Fibroblast of upper back skin (primary cell): ENCODE results near the gene SIRT2.
A peak's percentile ranks its signal among the peaks of the same experiment; 100 is the strongest.
"Not testable (repeated sequence)": the region's sequence is repeated elsewhere in the genome, so short reads cannot be mapped to it uniquely, and the experiment has no call there.

Experiments
- DNase-seq: peaks from one replicate; pipeline ENCODE4 v3.0.0-alpha.2; 2013

Gene SIRT2

DNA sequence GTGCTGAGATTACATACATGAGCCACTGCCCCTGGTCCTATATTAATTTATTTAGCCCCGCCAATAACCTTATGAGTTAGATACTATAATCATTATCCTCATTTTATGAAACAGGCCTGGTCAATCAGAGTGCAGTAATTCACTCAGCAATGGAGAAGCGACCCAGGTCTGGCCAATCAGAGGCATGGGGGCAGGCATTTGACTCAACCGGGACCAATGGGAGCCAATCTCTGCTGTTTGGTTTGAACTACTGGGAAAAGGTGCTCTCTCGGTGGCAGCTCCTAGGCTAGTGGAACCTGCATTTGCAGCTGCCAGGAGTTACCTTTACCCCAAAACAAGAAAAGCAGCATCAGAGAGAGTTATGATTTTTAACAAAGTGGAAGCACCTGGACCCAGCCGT is 6.6 kb downstream of the SIRT2 start:
- no peak for DNase-seq

DNA sequence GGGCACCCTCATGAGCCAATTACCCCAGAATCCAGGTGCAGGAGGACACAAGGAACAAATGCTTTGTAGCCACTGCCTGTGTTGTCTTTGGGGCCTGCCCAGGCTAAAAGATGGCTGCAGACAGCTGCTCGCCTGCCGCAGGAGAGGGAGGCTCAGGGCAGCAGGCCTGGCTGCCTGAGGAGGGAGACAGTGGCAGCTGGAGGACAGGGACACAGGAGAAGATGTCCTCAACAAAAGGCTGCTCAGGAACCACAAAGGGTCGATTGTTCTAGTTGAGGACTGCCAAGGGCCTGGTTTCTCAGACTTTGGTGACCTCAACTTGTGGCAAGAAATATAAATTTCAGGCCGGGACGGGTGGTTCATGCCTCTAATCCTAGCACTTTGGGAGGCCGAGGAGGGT is 7.6 kb downstream of the SIRT2 start:
- no peak for DNase-seq

DNA sequence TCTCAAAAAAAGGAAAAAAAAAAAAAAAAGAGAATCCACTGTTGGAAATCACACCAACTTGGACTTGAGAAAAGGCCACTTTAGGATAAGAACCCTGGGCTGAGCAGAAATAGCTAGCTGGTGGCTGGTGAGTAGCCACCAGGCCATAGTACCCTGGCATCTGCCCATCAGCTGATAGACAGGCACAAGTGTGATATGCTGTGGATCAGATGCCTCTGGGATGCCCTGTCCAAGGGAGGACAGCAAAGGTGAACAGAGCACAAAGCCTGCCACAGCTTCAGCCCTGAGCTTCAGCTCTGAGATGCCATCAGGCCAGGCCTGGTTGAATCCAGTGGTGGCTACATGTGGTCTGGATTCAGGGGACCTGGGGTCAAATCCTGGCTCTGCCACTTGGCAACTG is 8.7 kb downstream of the SIRT2 start:
- no peak for DNase-seq

DNA sequence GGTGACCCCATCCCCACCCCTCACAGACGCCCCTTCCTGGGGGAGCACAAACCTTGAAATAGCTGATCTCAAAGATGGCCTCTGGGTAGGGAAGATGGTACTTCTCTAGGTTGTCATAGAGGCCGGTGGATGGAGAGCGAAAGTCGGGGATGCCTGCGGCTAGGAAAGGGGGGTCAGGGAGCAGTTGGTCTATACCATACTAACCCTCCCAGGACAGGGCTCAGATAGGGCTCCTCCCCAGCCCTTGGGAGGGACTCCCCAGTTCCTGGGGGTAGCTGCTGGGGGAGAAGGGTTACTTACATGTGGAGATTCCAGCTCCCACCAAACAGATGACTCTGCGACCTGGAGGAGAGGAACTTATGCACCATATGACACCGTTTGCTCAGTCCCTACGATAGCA is 9.6 kb downstream of the SIRT2 start:
- no peak for DNase-seq

DNA sequence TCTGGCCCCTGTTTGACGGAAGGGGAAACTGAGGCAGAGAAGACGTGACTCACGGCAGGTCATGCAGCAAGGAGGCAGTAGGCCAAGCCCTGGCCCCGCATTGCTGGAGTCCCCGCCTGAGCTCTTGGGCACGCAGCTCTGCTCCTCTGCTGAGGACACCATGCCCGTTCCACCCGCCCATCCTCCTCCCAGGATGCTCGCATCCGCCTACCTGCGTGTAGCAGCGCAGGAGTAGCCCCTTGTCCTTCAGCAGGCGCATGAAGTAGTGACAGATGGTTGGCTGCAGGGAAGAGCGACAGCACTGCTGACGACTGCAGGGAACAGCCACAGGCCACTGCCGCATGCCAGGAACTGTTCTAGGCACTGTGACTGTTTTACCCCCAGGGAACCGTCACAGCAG is 10.5 kb downstream of the SIRT2 start:
- DNase-seq, result no peak

DNA sequence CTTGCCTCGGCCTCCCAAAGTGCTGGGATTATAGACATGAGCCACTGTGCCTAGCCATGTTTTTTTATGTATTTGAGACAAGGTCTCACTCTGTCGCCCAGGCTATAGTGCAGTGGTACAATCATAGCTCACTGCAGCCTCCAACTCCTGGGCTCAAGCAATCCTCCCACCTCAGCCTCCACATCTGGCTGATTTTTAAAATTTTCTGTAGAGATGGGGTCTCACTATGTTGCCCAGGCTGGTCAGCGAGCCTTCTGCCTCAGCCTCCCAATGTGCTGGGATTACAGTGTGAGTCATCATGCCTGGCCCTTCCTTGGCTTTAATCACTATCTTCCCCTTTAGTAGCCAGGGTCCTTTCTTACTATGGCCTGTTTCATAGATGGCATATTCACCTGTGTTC is 14.7 kb downstream of the SIRT2 start:
- not testable (repeated sequence) for DNase-seq

DNA sequence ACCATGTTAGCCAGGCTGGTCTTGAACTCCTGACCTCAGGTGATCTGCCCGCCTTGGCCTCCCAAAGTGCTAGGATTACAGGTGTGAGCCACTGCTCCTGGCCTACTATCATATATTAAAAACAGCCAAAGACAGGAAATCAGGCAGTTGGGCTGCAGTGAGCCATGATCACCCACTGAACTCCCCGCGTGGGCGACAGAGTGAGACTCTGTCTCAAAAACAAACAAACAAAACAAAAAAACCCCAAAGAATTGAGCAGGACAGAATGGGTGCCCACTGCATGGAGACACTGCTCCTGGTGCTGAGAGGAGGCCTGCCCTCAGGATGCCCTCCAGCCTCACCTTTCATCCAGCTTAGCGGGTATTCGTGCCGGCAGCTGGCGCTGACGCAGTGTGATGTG is 16.1 kb downstream of the SIRT2 start:
- no peak for DNase-seq

DNA sequence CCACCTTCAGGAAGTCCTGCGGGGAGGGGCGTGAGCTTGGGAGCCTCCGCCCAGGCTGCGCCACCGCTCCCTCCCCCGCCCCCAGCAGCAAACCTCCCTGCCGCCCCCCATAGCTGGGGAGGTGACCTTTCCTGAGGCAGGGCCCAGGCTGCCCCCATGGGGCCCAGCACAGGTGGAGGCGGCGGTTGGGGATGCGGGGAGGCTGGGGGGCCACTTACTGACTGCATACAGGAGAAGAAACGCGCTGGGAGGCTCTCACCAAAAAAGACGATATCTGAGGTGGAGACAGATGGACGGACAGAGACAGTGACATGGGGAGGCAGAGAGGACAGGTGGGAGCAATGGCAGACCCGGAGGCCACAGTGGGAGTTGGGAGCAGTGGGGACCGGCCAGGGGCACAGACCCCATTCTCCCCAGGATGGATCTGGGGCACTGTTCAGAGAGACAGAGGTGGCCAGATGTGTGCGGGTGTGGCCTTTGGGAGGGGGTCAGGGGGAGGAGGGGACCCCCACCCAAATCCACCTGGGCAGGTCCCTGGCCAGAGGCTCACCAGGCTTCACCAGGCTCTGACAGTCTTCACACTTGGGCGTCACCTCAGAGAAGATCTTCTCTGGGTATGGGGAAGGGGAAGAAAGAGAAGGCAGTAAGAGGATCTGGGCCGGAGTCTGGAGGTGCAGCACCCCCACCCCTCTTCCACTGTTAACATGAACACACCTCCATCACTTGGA is 18.4 kb downstream of the SIRT2 start:
- no peak for DNase-seq

DNA sequence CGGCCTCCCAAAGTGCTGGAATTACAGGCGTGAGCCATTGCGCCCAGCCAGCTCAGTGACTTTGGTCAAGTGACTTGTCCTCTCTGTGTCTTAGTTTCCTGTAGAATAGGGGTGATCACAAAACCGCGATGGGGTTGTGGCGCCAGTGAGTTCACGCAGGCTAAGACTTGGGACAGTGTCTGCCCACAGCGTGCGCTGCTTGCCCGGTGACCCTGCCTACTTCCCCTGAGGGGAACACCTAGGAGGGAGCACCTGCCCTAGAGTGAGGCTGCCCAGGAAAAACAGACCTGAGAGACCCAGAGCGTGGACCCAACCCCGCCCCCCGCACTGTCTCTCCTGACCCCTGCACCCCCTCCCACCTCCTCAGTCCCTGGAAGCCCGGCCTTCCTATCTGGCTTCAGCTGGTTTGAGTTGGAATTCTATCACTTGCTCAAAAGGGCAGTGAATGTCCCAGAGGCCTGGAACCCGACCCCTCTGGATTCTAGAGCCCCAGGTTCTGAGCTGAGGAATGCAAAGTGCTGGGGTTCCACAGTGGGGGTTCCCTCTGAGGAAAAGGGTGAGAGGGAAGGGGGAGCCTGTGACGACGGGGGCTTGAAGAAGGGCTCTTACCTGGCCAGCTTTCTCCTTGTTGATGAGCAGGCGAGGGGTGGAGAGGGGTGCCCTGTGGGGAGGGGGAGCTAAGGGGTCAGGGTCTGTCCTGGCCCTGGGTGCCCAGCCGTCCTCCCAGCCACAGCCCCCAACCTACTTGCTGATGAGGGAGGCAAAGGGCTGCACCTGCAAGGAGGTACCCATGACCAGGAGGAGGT is 19.1 kb downstream of the SIRT2 start:
- no peak for DNase-seq

DNA sequence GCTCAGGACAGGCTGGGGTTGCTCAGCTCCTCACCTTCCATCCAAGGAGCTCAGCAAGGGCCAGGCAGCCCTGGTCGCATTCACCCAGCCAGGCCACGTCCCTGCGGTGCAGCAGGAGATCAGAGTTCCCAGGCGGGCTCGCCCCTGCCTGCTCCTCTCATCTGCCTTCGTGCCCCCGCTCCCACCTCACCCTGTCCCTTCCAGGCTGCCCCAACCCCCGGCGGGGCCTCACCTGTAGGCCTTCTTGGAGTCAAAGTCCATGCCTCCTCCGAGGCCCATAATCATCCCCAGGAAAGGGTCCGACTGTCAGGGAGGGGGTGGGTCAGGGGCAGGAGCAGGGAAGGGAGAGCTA is 20.0 kb downstream of the SIRT2 start:
- DNase-seq, result no peak

DNA sequence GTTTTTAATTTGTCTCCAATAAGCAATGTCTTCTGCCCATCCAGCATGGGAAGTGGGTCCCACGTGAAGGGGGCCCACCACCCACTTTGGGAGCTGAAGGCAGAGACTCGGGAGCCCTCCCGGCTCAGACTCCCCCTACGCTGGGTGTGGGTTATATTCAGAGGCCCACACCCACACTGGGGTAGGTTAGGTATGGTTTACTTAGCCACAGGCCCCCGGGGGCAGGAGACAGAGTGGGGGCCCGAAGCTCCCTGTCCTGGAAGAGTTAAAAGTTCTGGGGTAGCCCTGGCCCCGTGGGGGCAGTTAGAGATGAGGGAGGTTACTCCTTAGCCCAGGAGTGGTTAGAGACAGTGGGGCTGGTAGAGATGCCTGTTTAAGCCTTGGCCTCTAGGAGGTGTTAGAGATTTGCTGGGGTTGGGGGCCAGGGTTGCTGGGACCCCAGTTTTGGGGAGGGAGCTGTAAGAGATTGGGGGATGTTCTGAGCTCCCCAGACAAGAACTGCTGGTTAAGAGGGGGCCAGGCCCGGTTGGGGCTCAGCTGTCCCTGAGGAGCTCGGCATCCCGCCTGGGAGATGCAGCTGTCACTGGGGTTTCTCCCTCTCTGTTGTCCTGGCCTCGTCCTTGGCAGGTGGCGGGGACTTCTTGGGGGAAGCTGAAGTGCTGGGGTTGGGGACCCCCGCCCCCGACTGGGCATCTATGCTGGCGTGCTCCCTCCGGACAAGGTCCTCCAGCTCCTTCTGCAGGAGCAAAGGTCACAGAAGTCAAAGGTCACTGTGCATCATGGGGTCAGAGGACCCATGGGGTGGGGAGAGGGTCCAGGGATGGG is 20.6 kb downstream of the SIRT2 start:
- no peak for DNase-seq

DNA sequence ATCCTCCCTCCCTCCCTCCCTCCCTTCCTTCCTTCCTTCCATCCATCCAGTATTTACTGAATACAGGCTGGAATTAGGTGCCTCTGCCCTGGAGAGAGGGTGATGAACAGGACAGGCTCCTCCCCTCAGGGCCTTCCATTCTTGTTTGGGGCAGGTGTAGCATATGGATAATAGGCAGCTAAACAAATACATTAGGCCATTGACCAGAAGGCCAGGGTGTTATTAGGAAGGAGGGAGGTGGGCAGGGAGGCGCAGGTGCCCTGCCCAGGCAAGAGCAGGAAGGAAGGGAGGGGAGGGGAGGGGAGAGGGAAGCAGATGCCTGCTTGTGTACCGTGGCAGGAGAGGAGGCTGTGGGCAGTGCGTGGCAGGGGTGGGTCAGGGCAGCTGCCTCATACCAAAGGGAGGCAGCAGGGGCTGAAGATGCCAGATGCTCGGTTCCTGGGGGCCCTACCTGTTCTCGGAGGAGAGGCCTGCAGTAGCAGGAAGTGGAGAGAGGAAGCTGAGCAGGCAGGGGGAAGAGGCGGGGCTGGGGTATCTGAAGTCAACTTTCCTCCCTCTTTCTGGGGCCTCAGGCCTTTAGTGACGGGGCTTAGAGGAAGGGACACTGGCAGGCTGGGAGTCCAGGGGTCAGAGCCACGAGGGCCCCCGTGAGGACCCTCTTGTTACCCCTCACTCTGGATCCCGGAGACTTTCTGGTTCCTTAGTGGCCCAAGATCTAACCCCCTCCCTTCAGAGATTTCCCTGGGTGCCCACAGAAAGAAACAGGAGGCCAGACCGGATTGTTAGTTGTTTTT is 21.4 kb downstream of the SIRT2 start, which contains the start of gene RINL:
Gene RINL (minus strand): TSS at position 495 of the 794 bp plus-strand sequence. CDS start 1,533 bp downstream, outside the sequence.
- no peak for DNase-seq

DNA sequence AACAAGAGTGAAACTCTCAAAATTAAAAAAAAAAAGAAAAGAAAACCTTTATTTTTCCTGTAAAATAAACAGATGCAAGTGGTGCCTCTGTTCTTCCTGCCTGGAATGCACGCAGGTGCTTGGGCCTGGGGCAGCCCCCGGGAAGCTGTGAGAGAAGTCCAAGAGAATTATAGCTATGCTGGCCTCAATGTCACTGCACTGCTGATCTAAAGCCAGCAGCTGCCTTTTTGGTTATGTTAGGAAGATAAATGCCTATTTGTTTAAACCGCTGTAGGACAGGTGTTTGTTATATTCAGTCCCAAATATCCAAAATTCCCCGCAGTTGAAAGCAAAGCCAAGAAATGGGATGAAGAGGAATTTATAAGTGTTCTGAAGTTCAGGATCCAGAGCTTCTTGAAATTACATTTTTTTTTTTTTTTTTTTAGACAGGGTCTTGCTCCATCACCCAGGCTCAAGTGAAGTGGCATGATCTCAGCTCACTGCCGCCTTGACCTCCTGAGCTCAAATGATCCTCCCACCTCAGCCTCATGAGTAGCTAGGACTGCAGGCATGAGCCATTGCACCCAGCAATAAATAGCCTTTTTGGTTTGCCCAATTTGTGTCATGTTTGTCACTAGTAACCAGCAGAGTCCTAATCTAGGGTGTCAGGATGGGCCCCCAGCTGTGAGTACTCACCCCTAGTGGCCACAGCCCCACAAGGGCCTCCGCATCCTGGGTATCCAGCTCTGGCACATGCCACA is 23.6 kb downstream of the SIRT2 start:
- no peak for DNase-seq

DNA sequence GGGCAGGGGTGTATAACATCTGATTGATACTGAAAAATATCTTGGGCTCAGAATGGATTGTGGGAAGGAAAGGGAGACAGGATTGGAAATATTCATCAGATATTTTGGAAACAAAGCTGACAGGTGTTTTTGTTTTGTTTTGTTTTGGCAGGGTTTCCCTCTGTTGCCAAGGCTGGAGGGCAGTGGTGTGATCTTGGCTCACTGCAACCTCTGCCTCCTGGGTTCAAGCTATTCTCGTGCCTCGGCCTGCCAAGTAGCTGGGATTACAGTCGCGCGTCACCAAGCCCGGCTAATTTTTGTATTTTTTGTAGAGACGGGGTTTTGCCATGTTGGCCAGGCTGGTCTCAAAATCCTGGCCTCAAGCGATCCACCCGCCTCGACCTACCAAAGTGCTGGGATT is 26.0 kb downstream of the SIRT2 start:
- not testable (repeated sequence) for DNase-seq

DNA sequence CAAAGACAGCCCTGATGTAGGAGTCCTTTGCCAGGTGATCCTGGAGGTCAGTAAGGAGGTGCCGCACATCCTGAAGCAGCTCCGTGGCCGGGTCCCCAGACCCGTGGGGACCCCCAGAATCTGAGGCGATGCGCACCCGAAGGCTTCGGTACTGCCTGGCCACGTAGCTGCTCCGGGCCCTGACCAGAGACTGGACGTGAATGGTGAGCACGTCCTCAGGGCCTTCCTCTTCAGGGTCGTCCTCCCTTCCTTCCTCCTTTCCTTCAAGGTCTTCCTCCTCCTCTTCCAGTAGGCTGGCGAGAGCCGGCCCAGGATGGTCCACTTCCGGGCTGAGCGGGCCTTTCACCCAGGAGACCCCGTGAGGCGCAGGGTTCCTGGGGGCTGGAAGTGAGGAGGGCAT is 28.8 kb downstream of the SIRT2 start:
- DNase-seq, result no peak

DNA sequence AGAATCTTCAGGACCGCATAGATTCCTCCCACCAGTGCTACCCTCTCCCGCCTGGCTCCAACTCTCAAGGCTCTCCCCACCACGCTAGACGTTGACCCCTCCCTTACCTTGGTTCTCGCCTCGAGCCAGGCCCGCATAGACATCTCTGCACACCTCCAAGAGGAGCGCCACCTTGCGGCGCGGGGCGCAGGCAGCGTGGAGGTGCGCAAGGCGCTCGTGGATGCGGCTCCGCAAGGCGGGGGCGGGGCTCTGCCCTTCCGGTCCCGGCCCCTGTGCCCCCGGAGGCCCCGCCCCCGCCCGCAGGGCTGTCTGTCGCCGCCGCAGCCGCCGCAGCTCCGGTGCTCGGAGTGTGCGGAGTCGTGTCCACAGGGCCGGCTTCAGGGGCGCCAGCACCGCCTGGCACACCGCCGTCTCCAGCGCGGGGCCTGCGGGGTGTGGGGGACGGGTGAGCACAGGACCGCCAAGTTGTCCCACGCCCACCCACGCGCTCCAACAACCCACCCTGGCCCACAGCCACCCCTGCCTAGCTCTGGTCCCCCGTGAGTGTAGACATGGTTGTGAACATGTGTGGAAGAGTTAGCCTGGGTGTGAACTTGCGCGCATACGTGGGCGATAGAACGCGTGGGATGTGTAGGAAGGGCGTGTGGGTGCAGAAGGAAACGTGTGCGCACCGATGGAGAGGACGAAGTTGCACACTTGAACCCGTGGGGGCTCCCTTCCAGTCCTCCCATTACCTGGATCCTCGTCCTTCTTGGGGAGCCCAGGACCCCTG is 29.4 kb downstream of the SIRT2 start:
- DNase-seq, result peak; percentile 68

DNA sequence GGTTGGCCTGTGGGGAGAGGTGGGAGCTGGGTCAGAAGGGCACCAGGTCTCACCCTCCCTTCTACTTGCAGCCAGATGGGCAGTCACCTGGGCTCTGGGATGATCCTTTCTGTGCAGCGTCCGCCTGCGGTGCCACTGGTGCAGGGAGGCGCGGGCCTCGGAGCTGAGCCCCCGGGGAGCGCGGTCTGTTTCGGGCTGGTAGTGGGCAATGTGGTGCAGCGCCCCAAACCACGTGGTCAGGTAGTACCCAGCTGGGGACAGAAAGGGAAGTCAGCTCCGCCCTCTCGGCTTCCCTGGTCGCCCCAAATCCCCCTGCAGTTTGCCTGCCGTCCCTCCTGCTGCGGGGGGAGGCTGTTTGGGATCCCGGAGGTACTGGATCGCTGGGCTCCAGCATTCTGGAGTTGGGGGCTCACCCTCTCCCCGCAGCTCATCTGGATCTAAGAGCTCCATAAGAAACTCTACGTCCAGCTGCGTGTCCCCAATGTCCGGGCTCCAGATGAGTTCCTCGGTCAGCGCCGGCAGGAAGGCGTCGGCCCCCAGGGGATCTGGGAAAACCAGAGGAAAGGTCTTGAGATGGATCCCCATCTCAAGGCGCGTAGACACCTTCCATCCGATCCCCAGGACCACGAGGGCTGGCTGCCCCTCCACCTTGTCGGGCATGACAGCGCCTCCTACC is 30.1 kb downstream of the SIRT2 start:
- no peak for DNase-seq

DNA sequence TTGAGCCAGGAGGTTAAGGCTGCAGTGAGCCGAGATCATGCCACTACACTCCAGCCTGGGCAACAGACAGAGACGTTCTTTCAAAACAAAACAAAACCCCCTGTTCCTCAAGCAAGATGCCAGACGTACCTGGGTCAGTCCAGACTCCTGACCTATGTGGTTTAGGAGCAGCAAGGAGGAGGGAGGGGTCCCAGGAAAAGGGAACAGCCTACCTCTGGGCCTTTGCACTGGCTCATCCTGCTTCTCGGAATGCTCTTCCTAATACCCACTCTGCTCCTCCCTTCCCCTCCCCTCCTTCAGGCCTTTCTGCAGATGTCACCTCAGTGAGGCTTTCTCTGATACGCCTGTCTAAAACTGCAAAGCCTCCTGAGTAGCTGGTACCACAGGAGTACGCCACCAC is 30.9 kb downstream of the SIRT2 start:
- no peak for DNase-seq

DNA sequence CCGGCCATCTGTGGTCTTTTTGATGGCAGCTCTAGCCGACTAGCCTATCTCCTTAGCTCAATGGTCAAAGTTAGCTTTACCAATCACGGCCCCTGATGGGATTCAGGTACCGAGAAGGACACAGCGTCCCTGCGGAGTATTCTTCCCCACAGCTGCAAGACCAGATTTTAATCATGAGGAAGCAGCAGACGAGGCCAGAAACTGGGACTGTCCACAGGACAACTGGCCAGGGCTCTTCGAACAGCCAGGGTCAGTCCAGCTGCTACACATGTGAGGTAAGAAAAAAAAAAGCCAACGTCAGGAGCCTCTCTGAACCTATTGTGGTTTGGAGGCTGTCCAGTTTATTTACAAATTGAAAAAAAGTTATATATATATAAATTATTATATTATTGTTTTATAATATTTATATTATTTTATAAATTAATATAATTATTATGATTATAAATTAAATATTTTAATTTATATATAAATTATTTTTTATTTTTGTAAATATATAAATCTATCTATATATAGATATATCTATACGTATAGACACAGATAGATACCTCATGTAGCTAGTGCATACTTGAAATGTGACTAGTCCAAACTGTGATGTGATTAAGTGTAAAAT is 32.1 kb downstream of the SIRT2 start:
- no peak for DNase-seq
